Adipocyte (in vitro differentiated cells): Measurements from ENCODE around the gene SVOPL.

Experiments
- DNase-seq: peaks from one replicate; pipeline ENCODE4 v3.0.0-alpha.2; 2015; ENCODE audit warnings: low read depth
- H3K27me3 ChIP-seq: replicated peaks from 2 replicates; pipeline ENCODE4 v1.7.0; 2013; ENCODE audit warnings: mild to moderate bottlenecking, low read length, moderate library complexity; ENCODE audit not compliant: control insufficient read depth, insufficient read depth
- H3K36me3 ChIP-seq: 2 replicates; pipeline ENCODE4 v1.7.0; 2013; ENCODE audit warnings: low read length, mild to moderate bottlenecking, moderate library complexity; ENCODE audit not compliant: control insufficient read depth, insufficient read depth, severe bottlenecking
- H3K4me1 ChIP-seq: 2 replicates; pipeline ENCODE4 v1.7.0; 2013; ENCODE audit warnings: mild to moderate bottlenecking, low read length, moderate library complexity; ENCODE audit not compliant: control insufficient read depth, insufficient read depth
- H3K4me3 ChIP-seq: 2 replicates; pipeline ENCODE4 v1.7.0; 2013; ENCODE audit warnings: mild to moderate bottlenecking, low read length, moderate library complexity
- H3K9ac ChIP-seq: 2 replicates; pipeline ENCODE4 v1.7.0; 2013; ENCODE audit warnings: mild to moderate bottlenecking, low read length, moderate library complexity
- H3K9me3 ChIP-seq: 2 replicates; pipeline ENCODE4 v1.7.0; 2013; ENCODE audit warnings: mild to moderate bottlenecking, low read length, moderate library complexity; ENCODE audit not compliant: control insufficient read depth

The SVOPL gene

DNA sequence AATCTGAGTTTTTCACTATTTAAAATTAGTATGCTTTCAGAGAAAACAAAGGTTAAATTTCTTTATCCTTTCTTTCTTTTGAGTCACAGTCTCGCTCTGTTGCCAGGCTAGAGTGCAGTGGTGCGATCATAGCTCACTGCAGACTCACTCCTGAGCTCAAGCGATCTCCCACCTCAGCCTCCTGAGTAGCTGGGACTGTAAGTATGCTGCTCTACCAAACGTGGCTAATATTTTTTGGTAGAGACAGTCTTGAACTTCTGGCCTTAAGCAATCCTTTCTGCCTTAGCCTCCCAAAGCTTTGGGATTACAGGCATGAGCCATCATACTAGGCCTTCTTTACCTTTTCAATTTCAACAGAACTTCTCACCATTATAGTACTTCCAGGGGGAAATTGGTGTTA is 127.4 kb downstream of the SVOPL start:
- no peak for DNase-seq
- H3K9me3 ChIP-seq, result no peaks in the 10 kb centered on the region
- H3K27me3 ChIP-seq, result no peaks in the 10 kb centered on the region
- peaks cover 14% of the 10 kb centered on the region for H3K4me1 ChIP-seq
- H3K36me3 ChIP-seq, result peaks cover 57% of the 10 kb centered on the region
- H3K9ac ChIP-seq, result no peak overlapping the region
- H3K4me3 ChIP-seq, result no peak overlapping the region

DNA sequence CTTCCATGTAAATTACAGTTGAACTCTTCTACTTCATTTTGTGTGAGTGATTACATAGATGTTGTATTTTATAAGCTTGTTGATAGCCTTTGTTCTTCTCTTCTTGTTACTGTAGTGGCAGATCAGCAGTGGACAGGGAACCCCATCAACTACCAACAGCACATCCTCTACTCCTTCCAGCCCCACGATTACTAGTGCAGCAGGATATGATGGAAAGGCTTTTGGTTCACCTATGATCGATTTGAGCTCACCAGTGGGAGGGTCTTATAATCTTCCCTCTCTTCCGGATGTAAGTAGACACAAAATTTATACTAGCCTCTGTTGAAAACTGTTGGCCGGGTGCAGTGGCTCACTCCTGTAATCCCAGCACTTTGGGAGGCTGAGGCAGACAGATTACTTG is 130.4 kb downstream of the SVOPL start:
- no peak for DNase-seq
- H3K9me3 ChIP-seq, result peaks cover 4% of the 10 kb centered on the region
- H3K9ac ChIP-seq, result no peak overlapping the region
- peaks cover 52% of the 10 kb centered on the region for H3K36me3 ChIP-seq
- no peaks in the 10 kb centered on the region for H3K27me3 ChIP-seq
- H3K4me1 ChIP-seq, result peaks cover 8% of the 10 kb centered on the region
- no peak overlapping the region for H3K4me3 ChIP-seq

DNA sequence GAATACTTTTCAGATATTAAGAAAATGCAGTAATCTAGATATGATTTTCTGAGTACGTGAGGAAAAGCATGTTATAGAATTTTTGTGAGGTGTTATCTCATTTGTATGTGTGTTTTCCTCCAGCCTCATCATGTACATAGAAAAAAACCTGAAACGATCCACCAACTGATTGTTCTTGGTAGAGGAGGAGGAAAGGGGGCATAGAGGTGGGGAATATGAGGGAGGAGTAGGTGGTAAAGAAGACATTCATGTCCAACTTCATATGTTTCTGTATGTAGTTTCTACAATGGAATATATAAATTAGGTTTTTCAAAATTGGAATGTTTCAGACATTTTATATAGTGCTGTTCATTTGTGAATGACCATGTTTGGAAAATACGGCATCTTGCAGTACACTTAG is 131.7 kb downstream of the SVOPL start:
- Histone ChIP-seq H3K4me3 (no peak overlapping the region), H3K9me3 (peaks cover 16% of the 10 kb centered on the region), H3K4me1 (peaks cover 12% of the 10 kb centered on the region), H3K9ac (no peak overlapping the region), H3K27me3 (no peaks in the 10 kb centered on the region), H3K36me3 (peaks cover 62% of the 10 kb centered on the region)
- DNase-seq, result no peak

DNA sequence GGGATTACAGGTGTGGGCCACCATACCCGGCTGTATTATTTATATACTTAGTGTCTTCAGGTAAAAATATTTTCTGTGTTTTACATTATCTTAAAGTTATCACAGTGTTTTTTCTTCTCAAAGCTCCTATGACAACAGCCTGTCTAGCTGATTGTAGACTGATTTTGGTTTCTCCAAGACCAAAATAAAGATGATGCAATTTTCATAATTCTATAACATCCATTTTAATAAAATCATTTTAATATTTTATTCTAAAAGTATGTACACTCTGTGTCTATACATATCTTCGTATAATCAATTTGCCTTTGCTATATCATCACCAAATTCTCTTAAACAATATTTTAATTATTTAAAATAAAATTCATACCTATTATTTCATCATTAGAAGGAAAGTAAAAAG is 132.5 kb downstream of the SVOPL start:
- Histone ChIP-seq H3K9ac (no peak overlapping the region), H3K9me3 (peaks cover 23% of the 10 kb centered on the region), H3K36me3 (peaks cover 62% of the 10 kb centered on the region), H3K4me1 (peaks cover 12% of the 10 kb centered on the region), H3K27me3 (no peaks in the 10 kb centered on the region), H3K4me3 (no peak overlapping the region)
- no peak for DNase-seq

DNA sequence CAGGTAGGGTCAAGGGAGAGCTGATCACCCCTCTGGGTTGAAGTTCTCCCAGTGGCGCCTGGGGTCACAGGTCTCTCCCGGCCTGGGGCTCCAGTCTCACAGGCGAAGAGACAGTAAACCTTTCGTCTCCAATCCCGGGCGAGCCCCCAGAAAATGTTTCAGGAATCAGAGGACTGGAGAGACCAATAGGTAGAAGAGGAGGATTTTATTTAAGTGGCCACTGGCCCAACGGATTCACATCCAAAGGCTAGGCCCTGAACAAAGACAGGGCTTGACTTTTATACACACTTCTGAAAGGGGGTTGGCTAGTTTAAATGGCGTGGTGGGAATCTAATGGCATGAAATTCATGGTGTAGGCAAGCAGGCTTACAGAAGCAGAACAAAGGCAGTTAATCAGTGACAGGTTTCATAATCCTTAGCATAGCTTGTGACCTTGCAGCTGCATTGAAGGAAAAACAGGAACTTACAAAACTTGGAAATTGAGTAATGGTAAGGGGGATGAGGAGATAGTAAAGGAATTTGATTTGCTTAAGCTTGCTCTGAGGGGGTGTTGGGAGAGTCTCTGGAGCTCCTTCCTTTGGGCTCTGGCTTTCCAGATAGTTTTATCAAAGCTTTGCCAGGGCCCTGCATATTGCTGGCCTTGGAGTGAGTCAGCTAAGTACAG is 135.6 kb downstream of the SVOPL start:
- Histone ChIP-seq H3K4me3 (peak overlapping the region; percentile 35), H3K9ac (peak overlapping the region; percentile 54), H3K36me3 (peaks cover 64% of the 10 kb centered on the region), H3K27me3 (no peaks in the 10 kb centered on the region), H3K9me3 (peaks cover 29% of the 10 kb centered on the region), H3K4me1 (peaks cover 12% of the 10 kb centered on the region)
- DNase-seq, result peak; percentile 12

DNA sequence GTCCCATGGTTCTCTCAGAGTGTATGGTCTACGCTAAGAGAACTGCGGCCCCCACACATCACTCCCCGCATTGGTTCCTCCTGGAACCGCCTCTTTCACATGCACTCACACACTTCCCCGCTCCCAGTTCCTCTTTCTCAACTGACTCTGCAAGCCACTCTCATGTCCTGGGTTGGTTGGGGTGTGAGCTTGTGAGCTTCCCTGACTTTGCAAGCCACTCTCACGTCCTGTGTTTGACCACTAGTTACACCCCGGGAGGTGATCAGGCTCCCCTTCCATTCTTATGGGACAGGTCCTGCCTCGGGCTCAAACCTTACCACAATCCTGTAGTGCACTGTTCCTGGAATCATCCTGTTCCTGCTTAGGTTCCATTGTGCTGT is 136.1 kb downstream of the SVOPL start:
- Histone ChIP-seq H3K4me1 (peaks cover 12% of the 10 kb centered on the region), H3K9ac (no peak overlapping the region), H3K36me3 (peaks cover 68% of the 10 kb centered on the region), H3K27me3 (no peaks in the 10 kb centered on the region), H3K9me3 (peaks cover 34% of the 10 kb centered on the region), H3K4me3 (peak overlapping the region; percentile 35)
- DNase-seq, result no peak

DNA sequence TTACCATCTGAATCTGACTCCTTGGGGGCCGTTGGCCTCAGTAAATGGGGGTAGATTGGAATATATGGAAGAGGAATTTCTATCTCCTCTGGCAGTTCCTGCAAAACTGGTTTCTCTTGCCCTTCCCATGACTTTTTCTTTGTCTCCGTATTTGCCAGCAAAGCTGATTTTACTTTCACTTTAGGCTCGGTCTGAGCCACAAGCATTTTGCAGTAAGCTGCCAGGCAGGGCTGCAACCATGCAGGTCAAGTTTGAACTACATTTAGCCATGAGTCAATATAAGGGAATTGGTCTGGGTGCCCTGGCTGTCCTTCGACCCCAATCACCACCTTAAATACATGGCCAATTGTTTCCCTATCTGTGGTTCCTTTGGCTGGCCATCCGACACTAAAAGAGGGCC is 136.8 kb downstream of the SVOPL start:
- Histone ChIP-seq H3K9me3 (peaks cover 41% of the 10 kb centered on the region), H3K36me3 (peaks cover 71% of the 10 kb centered on the region)

DNA sequence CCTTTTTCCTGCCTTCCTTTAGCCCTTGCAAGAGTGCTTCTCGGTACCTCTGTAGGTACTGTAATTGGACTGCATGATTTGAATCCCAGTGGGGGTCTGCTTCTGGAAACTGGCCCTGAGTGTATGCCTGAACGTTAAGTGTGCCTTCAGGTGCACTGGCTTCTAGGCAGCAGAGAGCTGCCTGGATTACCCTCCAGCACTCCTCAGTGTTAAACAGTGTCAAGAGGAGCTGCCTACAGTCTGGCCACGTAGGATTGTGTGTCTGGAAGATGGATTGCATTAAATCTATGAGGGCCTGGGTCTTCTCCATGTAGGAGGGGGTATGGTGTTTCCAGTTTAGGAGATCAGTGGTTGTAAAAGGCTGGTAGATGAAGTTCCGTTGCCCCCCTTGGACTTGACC is 137.4 kb downstream of the SVOPL start:
- peaks cover 12% of the 10 kb centered on the region for H3K4me1 ChIP-seq
- no peaks in the 10 kb centered on the region for H3K27me3 ChIP-seq
- peaks cover 46% of the 10 kb centered on the region for H3K9me3 ChIP-seq
- peaks cover 71% of the 10 kb centered on the region for H3K36me3 ChIP-seq
- H3K9ac ChIP-seq, result no peak overlapping the region
- no peak for DNase-seq
- H3K4me3 ChIP-seq, result no peak overlapping the region

More for the DNA sequence above, 136.8 kb downstream of the SVOPL start:
- no peak for DNase-seq
- H3K27me3 ChIP-seq, result no peaks in the 10 kb centered on the region
- H3K9ac ChIP-seq, result no peak overlapping the region
- peak overlapping the region; percentile 24 for H3K4me3 ChIP-seq
- peaks cover 12% of the 10 kb centered on the region for H3K4me1 ChIP-seq

DNA sequence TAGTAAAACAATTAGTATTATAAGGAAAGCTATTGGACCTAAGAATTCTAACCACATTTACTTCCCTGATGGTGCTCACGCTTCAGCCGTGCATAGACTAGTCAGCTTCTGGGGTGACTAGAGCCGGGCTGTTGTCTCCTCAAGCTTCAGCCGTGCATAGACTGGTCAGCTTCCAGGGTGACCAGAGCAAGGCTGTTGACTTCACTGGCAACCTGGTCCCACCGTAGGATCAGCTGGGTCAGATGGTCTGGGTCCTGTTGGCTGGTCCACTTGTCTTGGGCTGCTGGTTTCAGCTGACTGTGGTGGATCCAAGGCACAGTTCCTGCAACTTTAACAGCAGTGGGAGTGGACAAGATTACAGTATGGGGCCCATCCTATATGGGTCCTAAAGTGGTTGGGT is 141.7 kb downstream of the SVOPL start:
- Histone ChIP-seq H3K27me3 (no peaks in the 10 kb centered on the region), H3K4me3 (no peak overlapping the region), H3K9me3 (peaks cover 73% of the 10 kb centered on the region), H3K9ac (no peak overlapping the region), H3K36me3 (peaks cover 93% of the 10 kb centered on the region), H3K4me1 (no peaks in the 10 kb centered on the region)
- DNase-seq, result no peak

DNA sequence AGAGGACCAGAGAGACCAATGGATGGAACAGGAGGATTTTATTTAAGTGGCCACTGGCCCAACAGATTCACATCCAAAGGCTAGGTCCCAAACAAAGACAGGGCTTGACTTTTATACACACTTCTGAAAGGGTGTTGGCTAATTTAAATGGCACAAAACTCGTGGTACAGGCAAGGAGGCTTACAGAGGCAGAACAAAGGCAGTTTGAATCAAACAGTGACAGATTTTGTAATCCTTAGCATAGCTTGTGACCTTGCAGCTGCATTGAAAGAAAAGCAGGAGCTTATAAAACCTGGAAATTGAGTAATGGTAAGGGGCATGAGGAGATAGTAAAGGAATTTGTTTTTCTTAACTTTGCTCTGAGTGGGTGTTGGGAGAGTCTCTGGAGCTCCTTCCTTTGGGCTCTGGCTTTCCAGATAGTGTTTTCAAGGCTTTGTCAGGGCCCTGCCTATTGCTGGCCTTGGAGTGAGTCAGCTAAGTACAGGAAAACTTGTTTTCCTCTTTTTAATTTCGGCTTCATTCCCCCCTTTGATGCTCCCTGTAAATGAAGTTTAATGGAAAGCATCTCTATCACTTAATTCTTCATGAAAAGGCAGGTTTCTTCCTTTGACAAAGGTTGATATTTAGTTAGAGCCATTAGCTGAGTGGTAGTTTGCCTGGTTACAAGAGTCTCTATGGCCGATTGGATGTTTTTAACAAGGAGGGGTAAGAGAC is 144.2 kb downstream of the SVOPL start:
- peak overlapping the region; percentile 63 for H3K4me3 ChIP-seq
- peaks cover 78% of the 10 kb centered on the region for H3K9me3 ChIP-seq
- H3K36me3 ChIP-seq, result peaks cover 93% of the 10 kb centered on the region

DNA sequence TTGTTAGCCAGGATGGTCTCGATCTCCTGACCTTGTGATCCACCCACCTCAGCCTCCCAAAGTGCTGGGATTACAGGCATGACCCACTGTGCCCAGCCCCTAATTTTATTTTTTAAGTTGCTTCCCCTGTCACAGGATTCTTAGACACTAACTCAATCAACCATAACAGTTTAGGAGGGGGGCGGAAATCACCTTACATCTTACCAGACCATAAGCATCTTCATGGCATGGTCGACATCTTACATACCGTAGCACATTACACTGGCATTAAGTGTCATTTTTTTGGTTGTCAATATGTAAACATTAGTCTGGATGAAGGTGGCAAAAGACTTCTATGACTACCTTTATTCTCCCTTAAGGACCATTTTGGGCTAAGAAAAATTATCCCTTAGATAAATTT is 145.5 kb downstream of the SVOPL start:
- Histone ChIP-seq H3K4me3 (peak overlapping the region; percentile 63), H3K9me3 (peaks cover 77% of the 10 kb centered on the region), H3K36me3 (peaks cover 98% of the 10 kb centered on the region)

More for the DNA sequence above, 144.2 kb downstream of the SVOPL start:
- no peaks in the 10 kb centered on the region for H3K4me1 ChIP-seq
- no peak for DNase-seq
- no peak overlapping the region for H3K9ac ChIP-seq
- H3K27me3 ChIP-seq, result no peaks in the 10 kb centered on the region

More for the DNA sequence above, 145.5 kb downstream of the SVOPL start:
- H3K4me1 ChIP-seq, result no peaks in the 10 kb centered on the region
- H3K9ac ChIP-seq, result no peak overlapping the region
- DNase-seq, result no peak
- no peaks in the 10 kb centered on the region for H3K27me3 ChIP-seq
